GM12873 (cell line): ENCODE measurements around the gene GRB2.

Experiments used
- TF ChIP-seq, protein P1 (sequence below): IDR thresholded peaks from 2 replicates; pipeline ENCODE4 v1.5.1; 2012; ENCODE audit warnings: low read depth, mild to moderate bottlenecking, moderate library complexity, low read length, control low read depth; ENCODE audit not compliant: insufficient read depth; ENCODE audit errors: missing control alignments

The GRB2 gene

DNA sequence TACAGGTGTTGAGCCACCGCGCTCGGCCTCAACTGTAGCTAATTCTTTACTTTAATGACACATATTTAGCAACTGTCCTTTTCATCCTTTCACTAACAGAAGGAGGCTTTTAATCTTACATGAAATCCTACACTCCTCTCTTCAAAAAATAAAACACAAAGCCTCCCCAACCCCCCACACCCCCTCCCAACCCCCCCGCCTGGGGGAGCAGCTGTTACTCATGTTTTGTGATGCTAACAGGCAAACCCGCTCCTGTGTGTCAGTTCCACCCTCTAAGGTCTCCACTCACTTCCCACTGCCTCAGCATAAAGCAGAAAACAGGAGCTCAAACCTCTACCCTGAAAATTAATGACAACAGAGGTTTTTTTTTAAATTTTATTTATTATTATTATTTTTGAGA lies 60.8 kb downstream of the GRB2 start:
- TF ChIP-seq, protein P1, sequence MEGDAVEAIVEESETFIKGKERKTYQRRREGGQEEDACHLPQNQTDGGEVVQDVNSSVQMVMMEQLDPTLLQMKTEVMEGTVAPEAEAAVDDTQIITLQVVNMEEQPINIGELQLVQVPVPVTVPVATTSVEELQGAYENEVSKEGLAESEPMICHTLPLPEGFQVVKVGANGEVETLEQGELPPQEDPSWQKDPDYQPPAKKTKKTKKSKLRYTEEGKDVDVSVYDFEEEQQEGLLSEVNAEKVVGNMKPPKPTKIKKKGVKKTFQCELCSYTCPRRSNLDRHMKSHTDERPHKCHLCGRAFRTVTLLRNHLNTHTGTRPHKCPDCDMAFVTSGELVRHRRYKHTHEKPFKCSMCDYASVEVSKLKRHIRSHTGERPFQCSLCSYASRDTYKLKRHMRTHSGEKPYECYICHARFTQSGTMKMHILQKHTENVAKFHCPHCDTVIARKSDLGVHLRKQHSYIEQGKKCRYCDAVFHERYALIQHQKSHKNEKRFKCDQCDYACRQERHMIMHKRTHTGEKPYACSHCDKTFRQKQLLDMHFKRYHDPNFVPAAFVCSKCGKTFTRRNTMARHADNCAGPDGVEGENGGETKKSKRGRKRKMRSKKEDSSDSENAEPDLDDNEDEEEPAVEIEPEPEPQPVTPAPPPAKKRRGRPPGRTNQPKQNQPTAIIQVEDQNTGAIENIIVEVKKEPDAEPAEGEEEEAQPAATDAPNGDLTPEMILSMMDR = no peak

DNA sequence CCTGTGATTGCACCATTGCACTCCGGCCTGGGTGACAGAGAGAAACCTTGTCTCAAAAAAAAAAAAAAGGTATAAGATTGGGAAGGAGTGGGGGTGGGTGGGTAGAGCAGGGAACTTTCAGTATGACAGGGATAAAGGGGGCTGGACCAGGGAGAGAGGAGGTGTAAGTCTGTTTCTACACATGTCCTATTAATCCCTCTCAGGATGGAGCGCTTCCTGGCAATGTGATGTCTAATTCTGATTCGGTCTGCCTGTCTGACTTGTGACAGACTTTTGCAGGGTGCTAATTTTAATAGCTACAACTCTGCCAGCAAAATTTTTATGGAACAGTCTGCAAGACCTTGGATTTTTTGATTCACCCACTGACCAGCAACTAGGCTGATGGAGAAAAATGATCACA lies 62.5 kb downstream of the GRB2 start:
- TF ChIP-seq, protein P1 = no peak

DNA sequence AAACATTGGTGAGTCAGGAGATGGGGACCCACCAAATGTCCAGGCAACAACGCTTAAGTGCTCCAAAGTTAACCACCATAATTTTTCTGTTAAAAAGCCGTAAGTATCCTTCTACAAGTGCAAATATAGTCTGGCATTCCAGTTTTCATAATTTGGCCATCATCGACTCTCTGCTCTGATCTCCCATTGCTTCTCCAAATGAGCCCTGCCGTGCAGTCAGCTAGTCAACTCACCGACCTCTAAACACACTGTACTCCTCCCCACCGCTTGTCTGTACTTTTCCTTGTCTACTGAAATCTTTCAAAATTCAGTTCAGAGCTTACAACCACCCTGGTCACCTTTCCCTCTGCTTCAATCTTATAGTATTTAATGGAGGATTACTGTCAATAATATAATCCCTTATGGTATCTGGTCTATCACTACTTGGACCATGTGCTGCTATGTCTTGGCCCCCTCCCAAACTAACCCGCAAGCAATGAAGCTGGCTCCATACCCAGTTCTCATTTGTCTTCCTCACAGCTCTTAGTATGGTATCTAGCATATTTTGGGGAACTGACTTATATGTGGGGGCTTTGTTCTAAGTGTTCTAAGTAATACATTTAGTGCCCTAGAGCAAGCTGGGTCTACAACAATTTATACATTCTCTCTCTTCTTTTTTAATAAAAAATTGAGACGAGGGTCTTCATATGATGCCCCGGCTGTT lies 63.5 kb downstream of the GRB2 start:
- TF ChIP-seq, protein P1 = no peak

DNA sequence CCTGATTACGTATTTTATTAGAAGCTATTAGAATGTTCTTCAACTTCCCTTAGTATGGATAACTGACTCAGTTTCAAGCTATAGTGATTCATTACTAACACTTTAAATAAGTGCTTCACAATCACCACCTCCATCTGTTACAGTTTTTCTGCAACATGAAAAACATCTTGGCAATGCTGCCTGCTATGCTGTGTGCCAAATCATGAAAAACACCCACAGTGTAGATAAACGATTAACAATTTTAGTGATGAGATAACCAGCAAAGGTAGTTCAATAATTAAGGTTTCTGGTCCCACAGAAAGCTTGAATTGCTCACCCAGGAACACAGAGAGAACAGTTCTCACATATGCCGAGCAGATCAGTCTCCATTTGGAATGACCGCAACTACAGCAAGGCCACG lies 64.8 kb downstream of the GRB2 start:
- TF ChIP-seq, protein P1 = no peak

DNA sequence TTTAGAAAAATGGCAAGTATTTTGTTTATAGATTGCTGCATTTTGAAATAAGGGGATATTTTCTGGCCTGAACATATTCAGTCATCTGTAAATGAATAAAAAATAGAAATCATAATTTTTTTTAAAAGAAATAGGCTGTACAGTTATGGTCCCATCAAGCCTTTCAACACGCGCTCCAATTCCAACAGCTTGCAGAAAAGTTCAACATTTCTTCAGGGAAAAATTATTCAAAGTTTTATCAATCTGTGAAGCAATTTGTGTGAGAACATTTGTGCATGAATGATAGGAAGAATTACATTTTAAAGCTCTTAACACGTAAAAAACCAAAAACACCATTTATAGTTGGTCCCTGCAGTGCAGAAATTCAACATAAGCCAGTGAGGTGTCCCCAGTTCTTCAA lies 65.5 kb downstream of the GRB2 start:
- TF ChIP-seq, protein P1 = no peak

DNA sequence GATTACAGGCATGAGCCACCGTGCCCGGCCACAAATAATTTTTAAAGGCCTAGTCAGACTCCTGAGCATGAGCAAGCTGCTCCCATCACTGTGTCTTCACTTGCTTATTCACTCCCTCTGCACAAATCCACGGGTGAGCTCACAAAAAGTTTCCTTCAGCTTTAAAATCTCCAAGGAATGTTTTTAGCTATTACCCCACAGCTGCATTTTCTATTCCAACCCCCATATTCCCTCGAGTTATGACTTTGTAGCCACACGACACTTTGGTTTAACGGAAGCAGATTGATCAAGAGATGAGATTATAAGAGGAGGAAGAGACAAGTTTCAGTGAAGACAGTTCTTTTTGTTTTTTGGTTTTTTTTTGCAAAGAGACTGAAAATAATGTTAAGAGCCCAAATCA lies 67.1 kb downstream of the GRB2 start:
- TF ChIP-seq, protein P1 = no peak

DNA sequence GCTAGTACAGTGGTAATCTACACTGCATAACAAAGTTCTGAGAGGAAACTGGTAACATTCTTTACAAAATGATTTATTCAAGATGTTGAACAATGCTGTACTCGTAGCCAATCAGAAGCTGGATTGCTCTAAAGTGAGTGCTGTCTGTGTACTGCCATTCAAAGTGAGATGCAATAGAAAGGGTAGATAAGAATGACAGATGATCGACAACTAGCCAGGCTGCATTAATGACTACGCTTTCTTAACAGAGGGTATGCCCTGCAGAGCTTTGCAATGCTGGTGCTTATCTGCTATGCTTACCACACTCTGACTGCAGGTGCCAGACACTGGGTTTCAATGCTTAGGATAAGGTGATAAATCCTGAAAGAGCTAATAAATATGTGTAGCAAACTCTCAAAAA lies 70.2 kb downstream of the GRB2 start:
- TF ChIP-seq, protein P1 = no peak
